ENCODE results near the gene SLC16A12.

SLC16A12 gene

DNA sequence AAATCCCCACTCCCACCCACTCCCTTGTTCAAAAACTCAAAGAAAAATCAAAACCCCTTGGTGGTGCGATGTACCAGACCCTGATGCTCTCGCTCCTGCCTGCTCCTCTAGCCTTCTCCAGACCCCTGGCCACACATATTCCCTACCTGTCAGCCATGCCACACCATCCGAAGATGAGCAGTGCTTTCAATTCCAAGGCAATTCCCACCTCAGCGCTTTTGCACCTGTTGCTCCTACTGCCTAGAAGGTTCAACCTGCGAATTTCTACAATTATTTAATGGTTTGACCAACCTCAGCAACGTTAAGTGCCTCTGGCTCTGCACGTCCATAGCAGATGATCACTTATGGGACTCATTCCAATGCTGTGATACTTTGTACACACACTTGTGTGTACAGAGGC lies 11.1 kb downstream of the SLC16A12 start:
- no peak for DNase-seq
- H3K27me3 ChIP-seq (ENCODE audit: insufficient read depth, low read depth, severe bottlenecking), result no peaks in the 10 kb centered on the region
- H3K27ac ChIP-seq, result no peak overlapping the region
- TF ChIP-seq, protein P1, sequence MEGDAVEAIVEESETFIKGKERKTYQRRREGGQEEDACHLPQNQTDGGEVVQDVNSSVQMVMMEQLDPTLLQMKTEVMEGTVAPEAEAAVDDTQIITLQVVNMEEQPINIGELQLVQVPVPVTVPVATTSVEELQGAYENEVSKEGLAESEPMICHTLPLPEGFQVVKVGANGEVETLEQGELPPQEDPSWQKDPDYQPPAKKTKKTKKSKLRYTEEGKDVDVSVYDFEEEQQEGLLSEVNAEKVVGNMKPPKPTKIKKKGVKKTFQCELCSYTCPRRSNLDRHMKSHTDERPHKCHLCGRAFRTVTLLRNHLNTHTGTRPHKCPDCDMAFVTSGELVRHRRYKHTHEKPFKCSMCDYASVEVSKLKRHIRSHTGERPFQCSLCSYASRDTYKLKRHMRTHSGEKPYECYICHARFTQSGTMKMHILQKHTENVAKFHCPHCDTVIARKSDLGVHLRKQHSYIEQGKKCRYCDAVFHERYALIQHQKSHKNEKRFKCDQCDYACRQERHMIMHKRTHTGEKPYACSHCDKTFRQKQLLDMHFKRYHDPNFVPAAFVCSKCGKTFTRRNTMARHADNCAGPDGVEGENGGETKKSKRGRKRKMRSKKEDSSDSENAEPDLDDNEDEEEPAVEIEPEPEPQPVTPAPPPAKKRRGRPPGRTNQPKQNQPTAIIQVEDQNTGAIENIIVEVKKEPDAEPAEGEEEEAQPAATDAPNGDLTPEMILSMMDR (IDR thresholded peaks at IDR 0.05; ENCODE audit: low read depth, low read length), result no peak
- no peaks in the 10 kb centered on the region for H3K36me3 ChIP-seq
- H3K4me3 ChIP-seq (ENCODE audit: low read depth, low read length), result no peak overlapping the region
- H3K9me3 ChIP-seq (ENCODE audit: severe bottlenecking), result no peaks in the 10 kb centered on the region

DNA sequence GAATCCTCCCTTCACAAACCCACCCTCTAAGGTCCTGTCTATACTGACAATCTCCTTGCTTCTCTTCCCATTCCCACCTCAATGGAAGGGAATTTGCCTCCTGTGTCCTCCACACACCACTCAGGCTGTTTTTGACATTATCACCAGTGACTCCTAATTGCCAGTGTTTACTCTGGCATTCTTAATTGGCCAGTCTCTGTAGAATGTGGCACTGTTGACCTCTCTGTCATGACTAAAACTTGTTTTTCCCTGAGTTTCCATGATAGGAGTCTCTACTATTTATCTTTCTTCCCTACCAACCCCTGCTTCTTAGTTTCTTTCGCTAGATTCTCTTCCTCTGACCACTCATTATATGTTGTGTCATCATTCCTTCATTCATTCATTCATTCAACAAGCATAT lies 12.1 kb downstream of the SLC16A12 start:
- no peaks in the 10 kb centered on the region for H3K9me3 ChIP-seq (ENCODE audit: severe bottlenecking)
- no peaks in the 10 kb centered on the region for H3K36me3 ChIP-seq
- H3K27ac ChIP-seq, result no peak overlapping the region
- H3K27me3 ChIP-seq (ENCODE audit: insufficient read depth, low read depth, severe bottlenecking), result no peaks in the 10 kb centered on the region
- no peak for DNase-seq
- H3K4me3 ChIP-seq (ENCODE audit: low read depth, low read length), result no peak overlapping the region
- TF ChIP-seq, protein P1 (IDR thresholded peaks at IDR 0.05; ENCODE audit: low read depth, low read length), result no peak

DNA sequence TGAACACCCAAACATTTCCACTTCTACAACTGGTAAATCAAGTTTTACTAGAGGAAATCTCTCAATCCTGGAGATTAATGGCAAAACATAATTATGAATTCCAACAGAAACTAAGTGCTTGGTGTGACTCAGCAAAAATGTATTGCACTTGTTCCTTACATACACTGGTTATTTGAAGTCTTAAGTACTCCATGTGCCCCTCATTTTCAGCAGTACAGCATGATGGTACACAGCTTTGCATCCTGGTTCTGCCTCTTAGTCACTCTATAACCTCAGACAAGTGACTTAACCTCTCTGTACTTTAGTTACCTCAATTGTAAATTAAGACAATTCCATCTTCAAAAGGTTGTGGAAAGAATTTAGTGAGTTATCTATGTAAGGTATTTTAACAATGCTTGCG lies 12.9 kb downstream of the SLC16A12 start:
- H3K4me3 ChIP-seq (ENCODE audit: low read depth, low read length), result no peak overlapping the region
- DNase-seq, result no peak
- TF ChIP-seq, protein P1 (IDR thresholded peaks at IDR 0.05; ENCODE audit: low read depth, low read length), result no peak

DNA sequence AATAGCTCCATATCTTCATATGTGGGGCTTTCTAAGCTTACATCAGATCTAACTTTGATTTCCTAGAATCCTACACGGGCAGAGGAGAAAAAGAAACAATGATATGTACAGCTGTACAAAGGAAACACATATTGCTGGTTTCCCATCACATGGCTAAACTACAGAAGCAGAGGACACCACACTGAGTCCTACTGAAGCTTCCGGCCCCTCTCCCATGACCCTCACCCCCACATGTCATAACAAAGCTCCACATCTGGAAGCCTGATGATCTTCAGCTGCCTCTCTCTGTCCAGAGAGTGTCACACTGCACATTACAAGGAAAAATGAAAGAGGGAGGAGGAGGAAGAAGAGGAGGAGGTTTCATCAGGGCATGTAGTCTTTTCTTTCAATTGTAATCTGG lies 14.0 kb downstream of the SLC16A12 start:
- Histone ChIP-seq H3K27ac (no peak overlapping the region), H3K36me3 (no peaks in the 10 kb centered on the region), H3K4me3 (ENCODE audit: low read depth, low read length) (no peak overlapping the region), H3K27me3 (ENCODE audit: insufficient read depth, low read depth, severe bottlenecking) (no peaks in the 10 kb centered on the region), H3K9me3 (ENCODE audit: severe bottlenecking) (no peaks in the 10 kb centered on the region)
- TF ChIP-seq, protein P1 (IDR thresholded peaks at IDR 0.05; ENCODE audit: low read depth, low read length), result no peak
- DNase-seq, result no peak

More for the DNA sequence above, 12.9 kb downstream of the SLC16A12 start:
- H3K9me3 ChIP-seq (ENCODE audit: severe bottlenecking), result no peaks in the 10 kb centered on the region
- H3K27ac ChIP-seq, result no peak overlapping the region
- no peaks in the 10 kb centered on the region for H3K27me3 ChIP-seq (ENCODE audit: insufficient read depth, low read depth, severe bottlenecking)
- H3K36me3 ChIP-seq, result no peaks in the 10 kb centered on the region

DNA sequence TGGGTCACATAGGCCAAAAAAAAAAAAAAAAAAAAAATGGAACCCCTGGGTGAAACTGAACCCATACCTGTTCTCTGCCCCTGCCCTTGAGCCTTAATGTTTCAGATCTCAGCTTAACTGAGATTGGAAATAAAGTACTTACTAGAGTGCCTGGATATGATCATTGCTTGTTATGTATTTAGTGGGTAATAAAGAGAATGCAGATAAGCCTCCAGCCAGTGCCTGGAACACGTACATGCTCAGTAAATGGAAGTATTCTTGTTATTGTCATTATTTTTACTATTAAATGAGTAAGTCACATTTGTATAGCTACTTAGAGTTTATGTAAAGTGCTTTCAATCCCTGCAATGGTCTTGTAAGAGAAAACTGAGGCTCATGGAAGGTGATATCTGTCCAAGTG lies 14.7 kb downstream of the SLC16A12 start:
- H3K27ac ChIP-seq, result no peak overlapping the region
- no peaks in the 10 kb centered on the region for H3K27me3 ChIP-seq (ENCODE audit: insufficient read depth, low read depth, severe bottlenecking)
- no peak overlapping the region for H3K4me3 ChIP-seq (ENCODE audit: low read depth, low read length)
- H3K36me3 ChIP-seq, result no peaks in the 10 kb centered on the region
- TF ChIP-seq, protein P1 (IDR thresholded peaks at IDR 0.05; ENCODE audit: low read depth, low read length), result no peak
- no peak for DNase-seq
- no peaks in the 10 kb centered on the region for H3K9me3 ChIP-seq (ENCODE audit: severe bottlenecking)

Data from WERI-Rb-1 (cell line).